HCT116 (cell line): Measurements from ENCODE around the gene TOMM34. TPM values are rescaled to one million over a fixed set of nuclear protein-coding genes. Genes with fewer than 3 reads are reported as not detected.

Source experiments
- ATAC-seq: fragments of 200-7000 bp; cut with Tn5 transposase; 2 replicates; pipeline ENCODE4 v1.9.1; 2020; ENCODE audit warnings: mild to moderate bottlenecking, moderate library complexity
- BruUV-seq: library from RNA; stranded (reverse); fragments of 400-500 nt; replicated peaks from 2 replicates; lab custom pipeline; 2021; lab: Mats Ljungman, UMichigan
- CTCF ChIA-PET: fragments of 300-600 bp; sonication (Branson Sonifier 250); formaldehyde crosslinking; loops from one replicate; lab custom pipeline; 2021; ENCODE audit warnings: antibody characterized with exemption; lab: Charles Lee
- POLR2A ChIA-PET: fragments of 300-600, 350-600 bp; sonication (Branson Sonifier 250); formaldehyde crosslinking; loops from one replicate; lab custom pipeline; 2021; ENCODE audit warnings: antibody characterized with exemption; lab: Charles Lee
- RAD21 ChIA-PET, 2 experiments: fragments of 300-600 bp; sonication (Branson Sonifier 250); formaldehyde crosslinking; loops; one replicate each; lab custom pipeline; 2023; ENCODE audit warnings: low total read pairs in 2 of 2; ENCODE audit not compliant: uncharacterized antibody in 2 of 2, unreplicated experiment in 2 of 2, low non-redundant PET in 1 of 2; lab: Charles Lee
- DNase-seq: peaks from one replicate; pipeline ENCODE4 v3.0.0-alpha.2; 2010; ENCODE audit warnings: low read depth, low spot score
- H2AFZ ChIP-seq: fragments of 200-600 bp; shearing (Covaris generic), sonication (generic); 2 replicates; pipeline ENCODE4 v1.6.1; 2017; ENCODE audit warnings: low read depth, mixed run types, mixed read lengths, antibody characterized with exemption, low read length; ENCODE audit not compliant: poor library complexity, severe bottlenecking
- H3K27ac ChIP-seq: 2 replicates; pipeline ENCODE4 v1.5.1; 2012; ENCODE audit warnings: low read depth, low read length
- H3K27me3 ChIP-seq: fragments of 200-600 bp; sonication (generic); 2 replicates; pipeline ENCODE4 v1.6.1; 2016; ENCODE audit warnings: mixed run types, low read length, mixed read lengths; ENCODE audit not compliant: insufficient read depth
- H3K36me3 ChIP-seq, 2 experiments: fragments of 200-500 bp in 1 of 2; fragments of 200-600 bp in 1 of 2; sonication (Bioruptor generic) in 1 of 2; sonication (generic) in 1 of 2; 2 replicates each; pipeline versions ENCODE4 v1.5.1 to v1.6.1; 2014 to 2016; ENCODE audit warnings: low read length in 2 of 2, inconsistent platforms in 1 of 2, mixed read lengths in 1 of 2, mixed run types in 1 of 2; ENCODE audit not compliant: insufficient read depth in 2 of 2, control insufficient read depth in 1 of 2
- H3K4me1 ChIP-seq, 2 experiments: fragments of 200-600 bp in 1 of 2; sonication (generic) in 1 of 2; 2 replicates each; pipeline versions ENCODE4 v1.5.1 to v1.6.1; 2012 to 2017; ENCODE audit warnings: low read length in 2 of 2, inconsistent platforms in 1 of 2, mild to moderate bottlenecking in 1 of 2, mixed read lengths in 1 of 2, mixed run types in 1 of 2, moderate library complexity in 1 of 2; ENCODE audit not compliant: insufficient read depth in 2 of 2, control insufficient read depth in 1 of 2
- H3K4me2 ChIP-seq: fragments of 200-600 bp; sonication (generic); 2 replicates; pipeline ENCODE4 v1.6.1; 2017; ENCODE audit warnings: mixed run types, low read length, mixed read lengths
- H3K4me3 ChIP-seq, 2 experiments: fragments of 200-600 bp in 1 of 2; sonication (generic) in 1 of 2; replicated peaks in 1 of 2; 2 replicates each; pipeline ENCODE4 v1.5.1; 2011 to 2016; ENCODE audit warnings: low read length in 2 of 2, control low read depth in 1 of 2, low read depth in 1 of 2, mild to moderate bottlenecking in 1 of 2, mixed read lengths in 1 of 2, mixed run types in 1 of 2
- H3K79me2 ChIP-seq: fragments of 200-600 bp; sonication (generic); 2 replicates; pipeline ENCODE4 v1.6.1; 2017; ENCODE audit warnings: mild to moderate bottlenecking, mixed run types, low read length, moderate library complexity, mixed read lengths; ENCODE audit not compliant: insufficient read depth
- H3K9ac ChIP-seq: fragments of 200-600 bp; sonication (generic); 2 replicates; pipeline ENCODE4 v1.6.1; 2016; ENCODE audit warnings: low read length, mixed read lengths
- H3K9me2 ChIP-seq: fragments of 200-600 bp; sonication (generic), shearing (Covaris generic); 2 replicates; pipeline ENCODE4 v1.6.1; 2017; ENCODE audit warnings: mixed run types, mild to moderate bottlenecking, moderate library complexity; ENCODE audit not compliant: insufficient read depth
- H3K9me3 ChIP-seq, 2 experiments: fragments of 200-500 bp in 1 of 2; fragments of 200-600 bp in 1 of 2; sonication (Bioruptor generic) in 1 of 2; sonication (generic) in 1 of 2; 2 replicates each; pipeline ENCODE4 v1.6.1; 2014 to 2017; ENCODE audit warnings: low read length in 2 of 2, mixed read lengths in 2 of 2, inconsistent platforms in 1 of 2, low read depth in 1 of 2, mild to moderate bottlenecking in 1 of 2, mixed run types in 1 of 2, moderate library complexity in 1 of 2; ENCODE audit not compliant: control insufficient read depth in 1 of 2, insufficient read depth in 1 of 2
- H4K20me1 ChIP-seq: fragments of 200-600 bp; sonication (generic), shearing (Covaris generic); 2 replicates; pipeline ENCODE4 v1.6.1; 2017; ENCODE audit warnings: mixed run types, mild to moderate bottlenecking, moderate library complexity; ENCODE audit not compliant: insufficient read depth
- ATF3 ChIP-seq: IDR thresholded peaks from 2 replicates; pipeline ENCODE4 v1.6.1; 2012
- CBX3 ChIP-seq: IDR thresholded peaks from 2 replicates; pipeline ENCODE4 v1.6.1; 2012; ENCODE audit warnings: low read depth
- CTCF ChIP-seq, 3 experiments: fragments of 200-600 bp in 1 of 3; sonication (generic) in 1 of 3; IDR thresholded peaks in 2 of 3; conservative IDR thresholded peaks in 1 of 3; 2 replicates each; pipeline ENCODE4 v1.5.1; 2012 to 2017; ENCODE audit warnings: low read depth in 2 of 3, low read length in 2 of 3, antibody characterized with exemption in 1 of 3, borderline replicate concordance in 1 of 3, control low read depth in 1 of 3, mild to moderate bottlenecking in 1 of 3, mixed read lengths in 1 of 3, mixed run types in 1 of 3, moderate library complexity in 1 of 3; ENCODE audit not compliant: insufficient read depth in 1 of 3
- EGR1 ChIP-seq: IDR thresholded peaks from 2 replicates; pipeline ENCODE4 v1.6.1; 2012; ENCODE audit warnings: low read depth
- ELF1 ChIP-seq: IDR thresholded peaks from 2 replicates; pipeline ENCODE4 v1.6.1; 2012; ENCODE audit warnings: low read depth, borderline replicate concordance
- EZH2 ChIP-seq: fragments of 200-600 bp; sonication (generic); IDR thresholded peaks from 2 replicates; pipeline ENCODE4 v1.6.1; 2017; ENCODE audit warnings: antibody characterized with exemption, mixed run types
- EZH2phosphoT487 ChIP-seq: fragments of 200-600 bp; IDR thresholded peaks from 2 replicates; pipeline ENCODE4 v1.6.1; 2018; ENCODE audit warnings: antibody characterized with exemption, borderline replicate concordance
- FOSL1 ChIP-seq: IDR thresholded peaks from 2 replicates; pipeline ENCODE4 v1.6.1; 2012; ENCODE audit warnings: low read depth
- JUND ChIP-seq: IDR thresholded peaks from 2 replicates; pipeline ENCODE4 v1.6.1; 2012
- POLR2A ChIP-seq: IDR thresholded peaks from 2 replicates; pipeline ENCODE4 v1.7.0; 2011; ENCODE audit warnings: borderline replicate concordance; ENCODE audit not compliant: insufficient read depth, insufficient read length; ENCODE audit errors: extremely low read depth
- POLR2AphosphoS5 ChIP-seq: IDR thresholded peaks from 2 replicates; pipeline ENCODE4 v1.6.1; 2011; ENCODE audit warnings: mild to moderate bottlenecking, low read depth, low read length, moderate library complexity
- SIN3A ChIP-seq: IDR thresholded peaks from 2 replicates; pipeline ENCODE4 v1.6.1; 2012; ENCODE audit warnings: low read depth
- SP1 ChIP-seq: IDR thresholded peaks from 2 replicates; pipeline ENCODE4 v1.6.1; 2012; ENCODE audit warnings: low read depth
- TCF7L2 ChIP-seq: IDR thresholded peaks from 2 replicates; pipeline ENCODE4 v1.7.0; 2011; ENCODE audit warnings: borderline replicate concordance, inconsistent platforms; ENCODE audit not compliant: insufficient read depth, insufficient read length; ENCODE audit errors: extremely low read depth
- YY1 ChIP-seq: IDR thresholded peaks from 2 replicates; pipeline ENCODE4 v1.6.1; 2011; ENCODE audit warnings: low read length, low read depth, moderate library complexity, mild to moderate bottlenecking; ENCODE audit not compliant: insufficient replicate concordance; ENCODE audit errors: extremely low read depth
- ZBTB33 ChIP-seq: IDR thresholded peaks from 2 replicates; pipeline ENCODE4 v1.6.1; 2011; ENCODE audit warnings: mild to moderate bottlenecking, low read length, moderate library complexity; ENCODE audit not compliant: insufficient replicate concordance; ENCODE audit errors: extremely low read depth
- ZFX ChIP-seq: fragments of 450-650 bp; IDR thresholded peaks from 2 replicates; pipeline ENCODE4 v1.6.1; 2017
- ZNF274 ChIP-seq: fragments of 200-500 bp; sonication (Bioruptor generic); IDR thresholded peaks from 2 replicates; pipeline ENCODE4 v1.6.1; 2014; ENCODE audit warnings: mild to moderate bottlenecking, low read depth, low read length, inconsistent platforms
- intact Hi-C: fragments of 100-400 bp; cut with micrococcal nuclease; formaldehyde crosslinking; loops from 2 replicates; pipeline ENCODE4 v1.10.0; 2022
- total RNA-seq: library from RNA; stranded (reverse); gene quantifications from one replicate; pipeline ENCODE4 v1.2.1, GENCODE V29; 2021; ENCODE audit not compliant: unreplicated experiment
- TF ChIP-seq, protein P1 (sequence below): IDR thresholded peaks from 2 replicates; pipeline ENCODE4 v1.6.1; 2012; ENCODE audit warnings: low read depth

The TOMM34 gene
- total RNA-seq, 1 experiment from 2014 or later, result 51.7 TPM

DNA sequence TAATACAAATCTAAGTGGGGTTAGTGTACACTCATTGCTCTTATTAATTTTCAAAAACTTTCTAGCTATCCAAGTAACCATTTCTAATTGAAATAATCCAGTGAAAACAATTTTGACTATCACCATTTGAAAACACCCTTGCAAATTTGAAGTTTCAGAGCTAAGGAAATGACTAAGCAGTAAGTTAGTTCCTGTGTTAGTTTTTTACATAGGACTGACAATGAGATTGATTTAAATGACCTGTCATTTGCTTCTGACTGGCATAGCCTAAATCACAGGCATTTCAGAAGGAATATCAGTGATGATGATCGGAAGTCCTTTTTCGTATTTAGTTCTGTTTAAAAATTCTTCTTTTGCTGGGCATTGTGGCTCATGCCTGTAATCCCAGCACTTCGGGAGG is 33.1 kb upstream of the TOMM34 start (continued):
- TF ChIP-seq ZBTB33 (no peak), EZH2 (no peak), JUND (no peak), SIN3A (no peak)

DNA sequence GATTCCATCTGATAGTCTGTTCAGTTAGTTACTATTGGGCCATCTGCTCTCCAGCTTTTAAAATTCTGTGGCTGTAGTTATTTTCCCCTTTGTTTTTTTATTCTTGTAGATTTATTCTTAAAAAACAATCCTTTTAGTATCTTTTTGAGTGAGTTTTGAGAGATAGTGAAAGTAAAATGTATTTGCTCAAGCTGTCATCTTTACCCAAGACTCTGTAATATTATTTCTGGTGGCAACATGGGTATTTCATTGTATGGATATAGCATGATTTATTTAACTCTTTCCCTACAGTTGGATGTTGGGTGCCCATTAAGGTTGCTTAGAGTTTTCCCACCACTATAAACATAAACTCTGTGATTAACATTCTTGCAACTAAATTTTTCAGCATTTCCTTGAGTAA is 30.8 kb upstream of the TOMM34 start:
- H3K27me3 ChIP-seq, result no peaks in the 10 kb centered on the region
- no peak overlapping the region for H3K4me3 ChIP-seq
- ChIA-PET CTCF (interaction anchor here (1.1 to 1.6 kb wide), 2 partner anchors 8 to 121 kb away, joined by 3 read pairs; no protein-coding TSS in a partner anchor), RAD21 (no interaction called here), POLR2A (no interaction called here)
- DNase-seq, result no peak
- no peaks in the 10 kb centered on the region for H3K9me2 ChIP-seq
- peaks cover 0 to 18% of the 10 kb centered on the region in 2 experiments; a peak in 1 of 4 replicates for H3K36me3 ChIP-seq
- intact Hi-C loops, result no loop called here
- peaks cover 31% of the 10 kb centered on the region for H3K79me2 ChIP-seq
- BruUV-seq, result no TSS peak
- no peak overlapping the region for H3K4me2 ChIP-seq
- H4K20me1 ChIP-seq, result peaks cover 8% of the 10 kb centered on the region; the same call in 1 of the 2 replicates
- H3K9me3 ChIP-seq, result no peaks in the 10 kb centered on the region
- peaks cover 0 to 6% of the 10 kb centered on the region in 2 experiments; a peak in 2 of 4 replicates for H3K4me1 ChIP-seq
- H3K27ac ChIP-seq, result no peak overlapping the region
- no peak for ATAC-seq
- no peak overlapping the region for H3K9ac ChIP-seq
- H2AFZ ChIP-seq, result no peak overlapping the region
- TF ChIP-seq ZNF274 (no peak), CTCF (IDR thresholded peaks at IDR 0.05 in 2 of 3, conservative IDR thresholded peaks at IDR 0.05 in 1 of 3; ENCODE audit: borderline replicate concordance in 1 of 3, insufficient read depth in 1 of 3, low read depth in 2 of 3, low read length in 2 of 3) (no peak), ZFX (no peak), EGR1 (no peak), ATF3 (no peak), SP1 (no peak), SIN3A (no peak), CBX3 (no peak), TCF7L2 (no peak), EZH2 (no peak), ELF1 (no peak), POLR2AphosphoS5 (no peak), JUND (no peak), YY1 (no peak), FOSL1 (no peak), POLR2A (no peak), EZH2phosphoT487 (no peak)
- TF ChIP-seq, protein P1, sequence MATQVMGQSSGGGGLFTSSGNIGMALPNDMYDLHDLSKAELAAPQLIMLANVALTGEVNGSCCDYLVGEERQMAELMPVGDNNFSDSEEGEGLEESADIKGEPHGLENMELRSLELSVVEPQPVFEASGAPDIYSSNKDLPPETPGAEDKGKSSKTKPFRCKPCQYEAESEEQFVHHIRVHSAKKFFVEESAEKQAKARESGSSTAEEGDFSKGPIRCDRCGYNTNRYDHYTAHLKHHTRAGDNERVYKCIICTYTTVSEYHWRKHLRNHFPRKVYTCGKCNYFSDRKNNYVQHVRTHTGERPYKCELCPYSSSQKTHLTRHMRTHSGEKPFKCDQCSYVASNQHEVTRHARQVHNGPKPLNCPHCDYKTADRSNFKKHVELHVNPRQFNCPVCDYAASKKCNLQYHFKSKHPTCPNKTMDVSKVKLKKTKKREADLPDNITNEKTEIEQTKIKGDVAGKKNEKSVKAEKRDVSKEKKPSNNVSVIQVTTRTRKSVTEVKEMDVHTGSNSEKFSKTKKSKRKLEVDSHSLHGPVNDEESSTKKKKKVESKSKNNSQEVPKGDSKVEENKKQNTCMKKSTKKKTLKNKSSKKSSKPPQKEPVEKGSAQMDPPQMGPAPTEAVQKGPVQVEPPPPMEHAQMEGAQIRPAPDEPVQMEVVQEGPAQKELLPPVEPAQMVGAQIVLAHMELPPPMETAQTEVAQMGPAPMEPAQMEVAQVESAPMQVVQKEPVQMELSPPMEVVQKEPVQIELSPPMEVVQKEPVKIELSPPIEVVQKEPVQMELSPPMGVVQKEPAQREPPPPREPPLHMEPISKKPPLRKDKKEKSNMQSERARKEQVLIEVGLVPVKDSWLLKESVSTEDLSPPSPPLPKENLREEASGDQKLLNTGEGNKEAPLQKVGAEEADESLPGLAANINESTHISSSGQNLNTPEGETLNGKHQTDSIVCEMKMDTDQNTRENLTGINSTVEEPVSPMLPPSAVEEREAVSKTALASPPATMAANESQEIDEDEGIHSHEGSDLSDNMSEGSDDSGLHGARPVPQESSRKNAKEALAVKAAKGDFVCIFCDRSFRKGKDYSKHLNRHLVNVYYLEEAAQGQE, result no peak
